HEK293 (cell line): ENCODE measurements around the gene ARID3B.

Source experiments
- CTCF ChIA-PET: fragments of 350-600 bp; formaldehyde crosslinking; extraction: SDS; loops from one replicate; lab custom pipeline; 2021; ENCODE audit warnings: antibody characterized with exemption; lab: Yijun Ruan, JAX
- POLR2A ChIA-PET: fragments of 300-600 bp; formaldehyde crosslinking; extraction: SDS; loops from one replicate; lab custom pipeline; 2020; ENCODE audit warnings: antibody characterized with exemption, inconsistent platforms; lab: Yijun Ruan, JAX
- H3K27ac ChIP-seq: fragments of 200-500 bp; sonication (Bioruptor generic); 2 replicates; pipeline ENCODE4 v1.5.1; 2014; ENCODE audit warnings: low read depth, low read length, control low read depth, inconsistent platforms; ENCODE audit errors: extremely low read depth
- H3K36me3 ChIP-seq, 2 experiments: fragments of 200-500 bp in 1 of 2; sonication (Bioruptor generic) in 1 of 2; 1 replicate in 1 of 2; 2 replicates in 1 of 2; pipeline ENCODE4 v1.5.1; 2014 to 2017; ENCODE audit warnings: inconsistent platforms in 2 of 2, low read length in 2 of 2; ENCODE audit not compliant: control insufficient read depth in 2 of 2, insufficient read depth in 1 of 2
- H3K4me1 ChIP-seq: fragments of 200-500 bp; sonication (Bioruptor generic); 2 replicates; pipeline ENCODE4 v1.5.1; 2014; ENCODE audit warnings: mild to moderate bottlenecking, low read length, inconsistent platforms; ENCODE audit not compliant: control insufficient read depth, insufficient read depth
- H3K4me3 ChIP-seq: 2 replicates; pipeline ENCODE4 v1.5.1; 2011; ENCODE audit warnings: low read depth, mild to moderate bottlenecking, control low read depth, low read length, moderate library complexity
- H3K9me3 ChIP-seq: fragments of 200-500 bp; sonication (Bioruptor generic); 2 replicates; pipeline ENCODE4 v1.5.1; 2014; ENCODE audit warnings: low read depth, low read length, inconsistent platforms; ENCODE audit not compliant: control insufficient read depth, insufficient read depth
- PATZ1 ChIP-seq: fragments of 450-650 bp; formaldehyde crosslinking; IDR thresholded peaks from 2 replicates; pipeline ENCODE4 v1.5.1; 2016; ENCODE audit warnings: missing biosample characterization, missing genetic modification characterization
- PRDM2 ChIP-seq: fragments of 450-650 bp; formaldehyde crosslinking; IDR thresholded peaks from 2 replicates; pipeline ENCODE4 v1.5.1; 2016; ENCODE audit warnings: missing biosample characterization, missing genetic modification characterization, borderline replicate concordance
- SALL2 ChIP-seq: fragments of 450-650 bp; formaldehyde crosslinking; IDR thresholded peaks from 2 replicates; pipeline ENCODE4 v1.5.0; 2017; ENCODE audit warnings: missing biosample characterization, mild to moderate bottlenecking, missing genetic modification characterization, borderline replicate concordance
- YY1 ChIP-seq: fragments of 450-650 bp; formaldehyde crosslinking; IDR thresholded peaks from 2 replicates; pipeline ENCODE4 v1.5.1; 2018; ENCODE audit warnings: missing biosample characterization, missing genetic modification characterization
- ZBTB21 ChIP-seq: fragments of 450-650 bp; formaldehyde crosslinking; IDR thresholded peaks from 2 replicates; pipeline ENCODE4 v1.5.1; 2017; ENCODE audit warnings: missing biosample characterization, missing genetic modification characterization
- ZNF138 ChIP-seq: fragments of 450-650 bp; formaldehyde crosslinking; IDR thresholded peaks from 2 replicates; pipeline ENCODE4 v1.5.1; 2016; ENCODE audit warnings: missing biosample characterization, missing genetic modification characterization, borderline replicate concordance
- ZNF146 ChIP-seq: fragments of 450-650 bp; formaldehyde crosslinking; IDR thresholded peaks from 2 replicates; pipeline ENCODE4 v1.5.1; 2016; ENCODE audit warnings: missing biosample characterization, missing genetic modification characterization
- ZNF184 ChIP-seq: fragments of 450-650 bp; IDR thresholded peaks from 2 replicates; pipeline ENCODE4 v1.5.1; 2018; ENCODE audit warnings: missing biosample characterization, mild to moderate bottlenecking, missing genetic modification characterization
- ZNF266 ChIP-seq: fragments of 450-650 bp; formaldehyde crosslinking; IDR thresholded peaks from 2 replicates; pipeline ENCODE4 v1.5.1; 2016; ENCODE audit warnings: missing biosample characterization, missing genetic modification characterization, low read depth
- ZNF302 ChIP-seq: fragments of 450-650 bp; formaldehyde crosslinking; IDR thresholded peaks from 2 replicates; pipeline ENCODE4 v1.5.1; 2016; ENCODE audit warnings: missing biosample characterization, missing genetic modification characterization, low read depth
- ZNF354C ChIP-seq: fragments of 450-650 bp; formaldehyde crosslinking; IDR thresholded peaks from 2 replicates; pipeline ENCODE4 v1.5.1; 2016; ENCODE audit warnings: missing biosample characterization, missing genetic modification characterization, low read depth, borderline replicate concordance
- ZNF37A ChIP-seq: fragments of 450-650 bp; IDR thresholded peaks from 2 replicates; pipeline ENCODE4 v1.5.1; 2018; ENCODE audit warnings: missing biosample characterization, missing genetic modification characterization
- ZNF558 ChIP-seq: fragments of 450-650 bp; formaldehyde crosslinking; IDR thresholded peaks from 2 replicates; pipeline ENCODE4 v1.5.1; 2016; ENCODE audit warnings: missing biosample characterization, missing genetic modification characterization
- ZNF692 ChIP-seq: fragments of 450-650 bp; formaldehyde crosslinking; IDR thresholded peaks from 2 replicates; pipeline ENCODE4 v1.5.1; 2016; ENCODE audit warnings: missing biosample characterization, missing genetic modification characterization
- ZNF768 ChIP-seq: fragments of 450-650 bp; formaldehyde crosslinking; IDR thresholded peaks from 2 replicates; pipeline ENCODE4 v1.5.1; 2018; ENCODE audit warnings: missing biosample characterization, mild to moderate bottlenecking, missing genetic modification characterization
- ZNF776 ChIP-seq: fragments of 450-650 bp; formaldehyde crosslinking; IDR thresholded peaks from 2 replicates; pipeline ENCODE4 v1.5.0; 2017; ENCODE audit warnings: missing biosample characterization, missing genetic modification characterization, borderline replicate concordance
- ZNF830 ChIP-seq: fragments of 450-650 bp; IDR thresholded peaks from 2 replicates; pipeline ENCODE4 v1.5.0; 2018; ENCODE audit warnings: missing biosample characterization, missing genetic modification characterization, low read depth, mild to moderate bottlenecking, moderate library complexity
- ZSCAN23 ChIP-seq: fragments of 450-650 bp; formaldehyde crosslinking; IDR thresholded peaks from 2 replicates; pipeline ENCODE4 v1.5.1; 2016; ENCODE audit warnings: missing biosample characterization, missing genetic modification characterization

ARID3B gene

GRCh38 chr15:74545086-74545485 lies 4.1 kb downstream of the ARID3B start:
- H3K36me3 ChIP-seq, result peaks cover 9 to 37% of the 10 kb centered on the region in 2 experiments; a peak in 2 of 3 replicates
- CTCF ChIA-PET, result interaction anchor here (0.5 to 3.3 kb wide), 12 partner anchors 15 to 406 kb away, joined by 3 to 14 read pairs (median 4); no protein-coding TSS in a partner anchor
- H3K4me3 ChIP-seq, result no peak overlapping the region
- H3K9me3 ChIP-seq, result no peaks in the 10 kb centered on the region
- POLR2A ChIA-PET, result interaction anchor here (0.6 to 2.3 kb wide), 9 partner anchors 14 to 551 kb away, joined by 3 to 26 read pairs (median 5); partner anchors contain the start of genes CLK3, FAM219B, PML and UBL7
- peaks cover 34% of the 10 kb centered on the region for H3K4me1 ChIP-seq
- no peak overlapping the region for H3K27ac ChIP-seq
- TF ChIP-seq ZNF266 (tag by site-specific recombination), result no peak
- TF ChIP-seq ZNF184 (tag by site-specific recombination), result 0 out of 2 replicates have a peak, but pooled peaks have one; percentile 53
- no peak for TF ChIP-seq YY1 (tag by site-specific recombination)
- TF ChIP-seq, all 188 proteins: peak for 1

- POLR2A ChIA-PET, result interaction anchor here (0.5 to 2.3 kb wide), 16 partner anchors 9 to 906 kb away, joined by 3 to 26 read pairs (median 4); partner anchors contain the start of genes CLK3, FAM219B, PML and SIN3A
- no peak overlapping the region for H3K4me3 ChIP-seq
- TF ChIP-seq ZNF768 (tag by site-specific recombination) (no peak; the same call in 1 of the 2 replicates), SALL2 (tag by site-specific recombination) (no peak), ZNF302 (peak; percentile 82; the same call in 1 of the 2 replicates), ZNF138 (tag by site-specific recombination) (no peak), PATZ1 (tag by site-specific recombination) (peak; percentile 100), ZNF830 (no peak), ZBTB21 (peak; percentile 97), ZNF776 (tag by site-specific recombination) (no peak), ZNF558 (tag by site-specific recombination) (peak; percentile 92), ZNF354C (peak; percentile 14; the same call in 1 of the 2 replicates), PRDM2 (tag by site-specific recombination) (no peak), ZNF146 (tag by site-specific recombination) (peak; percentile 87), ZNF37A (tag by site-specific recombination) (peak; percentile 78), ZNF692 (peak; percentile 96), ZSCAN23 (tag by site-specific recombination) (peak; percentile 100)
Observed at GRCh38 chr15:74545776-74546656, 5.0 kb downstream of the ARID3B start.

More at GRCh38 chr15:74545776-74546656, 5.0 kb downstream of the ARID3B start:
- CTCF ChIA-PET, result interaction anchor here (0.6 to 3.3 kb wide), 14 partner anchors 16 to 478 kb away, joined by 3 to 14 read pairs (median 4); no protein-coding TSS in a partner anchor
- Histone ChIP-seq H3K36me3 (peaks cover 15 to 46% of the 10 kb centered on the region in 2 experiments; a peak in 2 of 3 replicates), H3K9me3 (no peaks in the 10 kb centered on the region), H3K4me1 (peaks cover 34% of the 10 kb centered on the region), H3K27ac (no peak overlapping the region)
